ENCODE results near the gene ZSCAN5A. TPM values are rescaled to one million over a fixed set of nuclear protein-coding genes. Genes with fewer than 3 reads are reported as not detected.
A peak's percentile ranks its signal among the peaks of the same experiment; 100 is the strongest.
"Not testable (repeated sequence)": the region's sequence is repeated elsewhere in the genome, so short reads cannot be mapped to it uniquely, and the experiment has no call there.

Gene ZSCAN5A
- total and polyA plus RNA-seq, 7 donors: 4.3 to 7.2 (median 5.4) TPM

DNA sequence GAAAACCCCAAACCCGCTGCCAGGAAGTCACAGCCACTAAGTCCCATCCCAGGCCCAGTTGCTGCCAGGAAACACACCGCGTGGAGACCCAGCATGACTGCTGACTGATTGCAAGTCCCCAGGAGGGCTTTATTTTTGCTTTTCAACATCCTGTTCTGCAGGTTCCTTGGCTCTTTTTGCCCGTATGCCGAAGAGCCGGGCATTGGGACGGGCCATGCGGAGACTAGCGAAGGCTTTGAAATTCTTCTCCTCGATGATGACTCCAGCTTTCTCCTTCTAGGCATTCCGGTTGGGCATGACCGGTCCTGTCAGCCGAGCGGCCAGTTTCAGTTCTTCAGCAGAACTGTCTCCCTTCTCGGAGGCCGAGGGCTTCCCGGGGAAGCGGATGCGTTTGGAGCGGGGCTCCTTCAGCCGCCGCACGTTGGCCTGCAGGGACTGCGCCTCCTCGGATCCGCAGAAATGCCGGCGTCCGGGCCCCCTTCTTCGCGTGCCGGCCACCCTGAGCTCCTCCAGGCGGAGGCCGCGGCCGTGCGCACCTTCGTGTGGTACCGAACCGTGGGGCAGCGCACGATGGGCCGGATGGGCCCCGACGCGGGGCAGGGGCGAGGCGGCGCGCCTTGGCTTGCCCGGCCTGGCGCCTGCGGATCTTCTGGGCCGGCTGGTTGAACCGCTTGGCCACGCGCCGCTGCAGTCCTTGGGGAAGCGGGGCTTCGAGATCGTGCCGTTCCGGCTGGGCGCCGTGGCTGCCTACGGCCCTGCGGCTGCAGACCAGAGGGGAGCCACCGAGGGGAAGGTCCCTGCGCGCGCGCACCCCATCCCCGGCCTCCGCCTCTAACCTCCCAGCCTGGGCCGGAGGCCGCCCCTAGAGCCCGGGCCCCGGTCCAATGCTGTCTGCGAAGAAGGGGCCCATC lies 97.3 kb downstream of the ZSCAN5A start:
- WGBS, 2 donors: 10 to 62% methylated on average over 79 of the region's 79 CpGs
- peaks cover 0 to 5% (median 0%) of the 10 kb centered on the region in 4 donors for H3K36me3 ChIP-seq
- no peak overlapping the region for H3K27ac ChIP-seq
- H3K9me3 ChIP-seq: no peaks in the 10 kb centered on the region
- TF ChIP-seq, protein P1, sequence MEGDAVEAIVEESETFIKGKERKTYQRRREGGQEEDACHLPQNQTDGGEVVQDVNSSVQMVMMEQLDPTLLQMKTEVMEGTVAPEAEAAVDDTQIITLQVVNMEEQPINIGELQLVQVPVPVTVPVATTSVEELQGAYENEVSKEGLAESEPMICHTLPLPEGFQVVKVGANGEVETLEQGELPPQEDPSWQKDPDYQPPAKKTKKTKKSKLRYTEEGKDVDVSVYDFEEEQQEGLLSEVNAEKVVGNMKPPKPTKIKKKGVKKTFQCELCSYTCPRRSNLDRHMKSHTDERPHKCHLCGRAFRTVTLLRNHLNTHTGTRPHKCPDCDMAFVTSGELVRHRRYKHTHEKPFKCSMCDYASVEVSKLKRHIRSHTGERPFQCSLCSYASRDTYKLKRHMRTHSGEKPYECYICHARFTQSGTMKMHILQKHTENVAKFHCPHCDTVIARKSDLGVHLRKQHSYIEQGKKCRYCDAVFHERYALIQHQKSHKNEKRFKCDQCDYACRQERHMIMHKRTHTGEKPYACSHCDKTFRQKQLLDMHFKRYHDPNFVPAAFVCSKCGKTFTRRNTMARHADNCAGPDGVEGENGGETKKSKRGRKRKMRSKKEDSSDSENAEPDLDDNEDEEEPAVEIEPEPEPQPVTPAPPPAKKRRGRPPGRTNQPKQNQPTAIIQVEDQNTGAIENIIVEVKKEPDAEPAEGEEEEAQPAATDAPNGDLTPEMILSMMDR (IDR thresholded peaks at IDR 0.05): no peak
- no peak for DNase-seq
- peaks cover 0 to 21% (median 14%) of the 10 kb centered on the region in 3 donors for H3K27me3 ChIP-seq
- peak overlapping the region in 3 of 4 donors; percentile 26 to 44 (median 41) for H3K4me3 ChIP-seq
- intact Hi-C loops (cut with DNase I): no loop called here
- peaks cover 0 to 11% (median 7%) of the 10 kb centered on the region in 4 donors for H3K4me1 ChIP-seq

DNA sequence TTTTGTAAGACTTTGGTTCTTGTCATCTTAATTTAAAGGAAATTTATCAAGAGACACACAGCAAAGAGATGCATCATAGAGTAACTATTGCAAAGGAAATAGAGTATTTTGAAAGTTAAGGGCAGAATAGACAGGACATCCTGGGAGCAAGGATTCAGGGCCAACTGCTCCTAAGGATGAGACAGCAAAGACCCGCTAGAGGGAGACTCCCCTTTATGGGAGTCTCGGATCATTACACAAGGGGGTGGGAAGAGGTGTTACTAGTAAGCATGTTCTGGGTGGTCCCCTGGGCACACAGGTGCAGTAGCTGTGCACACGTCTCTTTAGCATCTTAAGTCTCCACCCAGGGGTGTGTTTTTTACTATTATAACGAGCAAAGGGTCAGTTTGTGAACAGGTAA lies 102.9 kb downstream of the ZSCAN5A start:
- intact Hi-C loops (cut with DNase I): no loop called here

DNA sequence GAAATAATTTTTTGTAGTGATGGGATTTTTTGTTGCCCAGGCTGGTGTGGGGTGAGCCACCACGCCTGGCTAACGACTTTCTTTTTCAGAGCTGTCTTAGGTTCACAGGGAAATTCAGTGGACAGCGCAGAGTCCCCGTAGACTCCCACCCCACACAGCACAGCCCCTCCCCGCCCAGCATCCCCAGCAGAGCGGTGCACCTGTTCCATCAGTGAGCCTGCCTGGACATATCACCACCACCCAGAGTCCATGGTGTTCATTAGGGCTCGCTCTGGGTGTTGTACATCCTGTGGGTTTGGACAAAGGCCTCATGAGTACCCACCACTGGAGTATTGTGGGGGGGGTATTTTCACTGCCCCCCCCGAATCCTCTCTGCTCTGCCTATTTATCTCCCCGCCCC lies 104.6 kb downstream of the ZSCAN5A start:
- H3K27me3 ChIP-seq; H3K36me3 ChIP-seq; H3K4me1 ChIP-seq; intact Hi-C loops (cut with DNase I); H3K9me3 ChIP-seq; H3K27ac ChIP-seq; DNase-seq; H3K4me3 ChIP-seq: not testable (repeated sequence)
- WGBS, 2 donors: 90 to 94% methylated on average over 9 of the region's 9 CpGs

More for the DNA sequence above, 102.9 kb downstream of the ZSCAN5A start:
- WGBS, 2 donors: 69 to 81% methylated on average over 4 of the region's 4 CpGs
- no peaks in the 10 kb centered on the region for H3K4me1 ChIP-seq
- H3K4me3 ChIP-seq: no peak overlapping the region
- DNase-seq: no peak
- no peaks in the 10 kb centered on the region for H3K36me3 ChIP-seq
- H3K9me3 ChIP-seq: no peaks in the 10 kb centered on the region
- no peak overlapping the region for H3K27ac ChIP-seq
- peaks cover 0 to 9% (median 3%) of the 10 kb centered on the region in 3 donors for H3K27me3 ChIP-seq
- TF ChIP-seq POLR2AphosphoS5 (IDR thresholded peaks at IDR 0.05): no peak
- TF ChIP-seq POLR2A (IDR thresholded peaks at IDR 0.05): no peak
- TF ChIP-seq, protein P1 (IDR thresholded peaks at IDR 0.05): no peak
- TF ChIP-seq EP300 (IDR thresholded peaks at IDR 0.05): no peak

DNA sequence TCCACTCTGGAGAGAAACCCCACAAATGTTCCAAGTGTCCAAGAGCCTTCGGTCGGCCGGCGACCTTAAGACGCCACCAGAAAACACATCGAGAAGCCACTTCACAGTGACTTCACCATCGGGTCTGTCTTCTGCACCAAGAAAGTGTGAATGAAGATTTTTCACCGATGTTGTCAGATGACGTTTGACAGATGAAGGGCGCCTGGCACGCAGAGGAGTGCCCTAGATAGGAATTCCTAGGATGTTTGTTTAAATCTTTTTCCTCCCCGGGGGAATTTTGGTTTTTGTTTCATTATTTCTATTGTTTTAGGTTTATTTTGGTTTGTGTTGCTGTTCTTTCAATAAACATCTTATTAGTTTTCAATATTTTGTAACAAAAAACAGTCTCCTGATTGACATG lies 105.5 kb downstream of the ZSCAN5A start:
- TF ChIP-seq POLR2AphosphoS5 (IDR thresholded peaks at IDR 0.05) (no peak), POLR2A (IDR thresholded peaks at IDR 0.05) (no peak), EP300 (IDR thresholded peaks at IDR 0.05) (no peak)
- TF ChIP-seq, protein P1 (IDR thresholded peaks at IDR 0.05): no peak
- Histone ChIP-seq H3K27ac (no peak overlapping the region), H3K27me3 (peaks cover 0 to 4% (median 0%) of the 10 kb centered on the region in 3 donors), H3K4me1 (no peaks in the 10 kb centered on the region), H3K36me3 (no peaks in the 10 kb centered on the region), H3K4me3 (no peak overlapping the region), H3K9me3 (no peaks in the 10 kb centered on the region)
- intact Hi-C loops (cut with DNase I): no loop called here
- 89 to 90% methylated on average over 12 of the region's 12 CpGs for WGBS, 2 donors
- DNase-seq: no peak

DNA sequence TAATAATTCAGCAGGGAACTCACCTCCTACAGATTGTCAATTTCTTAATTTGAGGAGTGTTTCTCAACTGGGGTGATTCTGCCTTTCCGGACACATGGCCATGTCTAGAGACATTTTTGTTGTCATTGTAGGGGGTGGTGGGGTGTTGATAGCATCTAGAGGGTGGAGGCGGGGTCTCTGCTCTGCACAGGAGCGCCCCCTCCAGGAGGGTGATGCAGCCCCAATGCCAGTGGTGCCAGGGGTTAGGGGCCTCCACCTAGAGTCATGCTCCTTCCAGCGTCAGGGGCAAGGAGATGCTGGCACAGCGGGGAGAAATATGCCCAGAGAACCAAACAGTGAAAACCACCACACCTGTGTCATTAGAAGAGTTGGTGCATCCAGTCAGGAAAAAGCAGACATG lies 107.1 kb downstream of the ZSCAN5A start:
- H3K9me3 ChIP-seq; DNase-seq; H3K27me3 ChIP-seq; H3K36me3 ChIP-seq; intact Hi-C loops (cut with DNase I); H3K4me1 ChIP-seq; H3K27ac ChIP-seq; H3K4me3 ChIP-seq: not testable (repeated sequence)
- 71 to 88% methylated on average over 5 of the region's 5 CpGs for WGBS, 2 donors

- 65 to 66% methylated on average over 3 of the region's 3 CpGs for WGBS, 2 donors
- H3K27me3 ChIP-seq: no peaks in the 10 kb centered on the region
- H3K4me3 ChIP-seq: no peak within 1 kb of the TSS
- no peaks in the 10 kb centered on the region for H3K9me3 ChIP-seq
- intact Hi-C loops (cut with DNase I): no loop called here
- no peak within 1 kb of the TSS for H3K27ac ChIP-seq
- no peak for DNase-seq
- H3K4me1 ChIP-seq: no peaks in the 10 kb centered on the region
- H3K36me3 ChIP-seq: no peaks in the 10 kb centered on the region
- TF ChIP-seq EP300 (IDR thresholded peaks at IDR 0.05) (no peak), POLR2AphosphoS5 (IDR thresholded peaks at IDR 0.05) (no peak), POLR2A (IDR thresholded peaks at IDR 0.05) (no peak)
- TF ChIP-seq, protein P1 (IDR thresholded peaks at IDR 0.05): no peak
These were observed 112.7 kb downstream of the ZSCAN5A start, which contains the start of gene ZSCAN5C for GRCh38 chr19:56201973-56202372. Gene ZSCAN5C, plus strand, starts transcription at chr19:56202273. Its CDS starts 3,641 bp downstream, at chr19:56205914.
